HepG2 (cell line): ENCODE data around the gene HMGN4. TPM values are rescaled to one million over a fixed set of nuclear protein-coding genes. Genes with fewer than 3 reads are reported as not detected.

Experiments used
- BCL3 ChIP-seq: sonication (generic); formaldehyde crosslinking; IDR thresholded peaks from 2 replicates; pipeline ENCODE4 v1.5.1; 2020; ENCODE audit warnings: mild to moderate bottlenecking, missing genetic modification reagents, moderate library complexity
- CBFB ChIP-seq: sonication (generic); formaldehyde crosslinking; IDR thresholded peaks from 2 replicates; pipeline ENCODE4 v1.4.0; 2020; ENCODE audit warnings: missing genetic modification reagents
- ELK4 ChIP-seq: sonication (generic); formaldehyde crosslinking; IDR thresholded peaks from 2 replicates; pipeline ENCODE4 v1.9.0; 2021; ENCODE audit warnings: missing genetic modification reagents, borderline replicate concordance
- HMG20B ChIP-seq: conservative IDR thresholded peaks from 2 replicates; pipeline ENCODE4 v1.6.1; 2016; ENCODE audit warnings: missing genetic modification reagents, missing compliant biosample characterization
- JDP2 ChIP-seq: sonication (generic); formaldehyde crosslinking; IDR thresholded peaks from 2 replicates; pipeline ENCODE4 v1.8.1; 2022; ENCODE audit warnings: missing genetic modification reagents, borderline replicate concordance
- KLF6 ChIP-seq: IDR thresholded peaks from 2 replicates; pipeline ENCODE4 v1.8.0; 2016; ENCODE audit warnings: missing biosample characterization, missing genetic modification reagents
- PHF8 ChIP-seq: sonication (generic); formaldehyde crosslinking; IDR thresholded peaks from 2 replicates; pipeline ENCODE4 v1.5.0; 2020; ENCODE audit warnings: missing genetic modification reagents
- SPEN ChIP-seq: sonication (generic); formaldehyde crosslinking; IDR thresholded peaks from 2 replicates; pipeline ENCODE4 v1.5.1; 2020; ENCODE audit warnings: low read depth, mild to moderate bottlenecking, missing genetic modification reagents
- TBX2 ChIP-seq: sonication (generic); formaldehyde crosslinking; IDR thresholded peaks from 2 replicates; pipeline ENCODE4 v1.5.0; 2020; ENCODE audit warnings: missing genetic modification reagents, mild to moderate bottlenecking, borderline replicate concordance
- TFE3 ChIP-seq: IDR thresholded peaks from 2 replicates; pipeline ENCODE4 v1.6.1; 2016
- ZNF460 ChIP-seq: sonication (generic); formaldehyde crosslinking; IDR thresholded peaks from 2 replicates; pipeline ENCODE4 v1.5.1; 2020; ENCODE audit warnings: missing genetic modification reagents, mild to moderate bottlenecking, borderline replicate concordance
- ZNF607 ChIP-seq: sonication (generic); formaldehyde crosslinking; IDR thresholded peaks from 2 replicates; pipeline ENCODE4 v1.5.1; 2020; ENCODE audit warnings: missing genetic modification reagents, mild to moderate bottlenecking, borderline replicate concordance
- ZNF782 ChIP-seq: sonication (generic); formaldehyde crosslinking; IDR thresholded peaks from 2 replicates; pipeline ENCODE4 v1.4.0; 2020; ENCODE audit warnings: missing genetic modification reagents, mild to moderate bottlenecking, borderline replicate concordance
- polyA plus RNA-seq, 8 experiments: library from polyadenylated mRNA; depleted of rRNA in 3 of 8; stranded (reverse) in 7 of 8; unstranded in 1 of 8; fragments of >200 nt; fragmentation: Illumina TruSeq in 4 of 8; extraction: Trizol in 4 of 8; gene quantifications; 2 replicates each; pipeline versions ENCODE4 v1.2.1 to v1.2.3, GENCODE V29; 2011 to 2016; ENCODE audit warnings: low read depth in 4 of 8, missing spikeins in 1 of 8, mixed read lengths in 1 of 8; ENCODE audit not compliant: insufficient read depth in 1 of 8
- total RNA-seq, 5 experiments: library from RNA; depleted of rRNA; stranded (reverse); fragments of >200 nt; fragmentation: Illumina TruSeq; extraction: Trizol; gene quantifications; 2 replicates each; pipeline ENCODE4 v1.2.3, GENCODE V29; 2016; ENCODE audit warnings: low read depth in 1 of 5
- TF ChIP-seq, protein P1 (sequence below): sonication (generic); formaldehyde crosslinking; IDR thresholded peaks from 2 replicates; pipeline ENCODE4 v1.9.0; 2021; ENCODE audit warnings: missing genetic modification reagents, mild to moderate bottlenecking, borderline replicate concordance

Gene HMGN4
- total and polyA plus RNA-seq, 2 of the 13 experiments (the other 11 are each of a cell fraction or from before 2014, with no cell fraction given): 39.9 to 52.1 TPM

GRCh38 chr6:26553635-26554446, 15.7 kb downstream of the HMGN4 start (continued):
- TF ChIP-seq ZNF782 (CRISPR knock-in tag) (no peak), SPEN (CRISPR knock-in tag) (no peak), ELK4 (CRISPR knock-in tag) (no peak), TFE3 (CRISPR knock-in tag) (0 out of 2 replicates have a peak, but pooled peaks have one; percentile 53), KLF6 (no peak), ZNF607 (no peak; the same call in 1 of the 2 replicates), BCL3 (CRISPR knock-in tag) (no peak), CBFB (CRISPR knock-in tag) (0 out of 2 replicates have a peak, but pooled peaks have one; percentile 22), TBX2 (CRISPR knock-in tag) (peak; percentile 37; the same call in 1 of the 2 replicates), ZNF460 (no peak), HMG20B (no peak), JDP2 (no peak), PHF8 (CRISPR knock-in tag) (no peak; the same call in 1 of the 2 replicates)
- TF ChIP-seq, protein P1, sequence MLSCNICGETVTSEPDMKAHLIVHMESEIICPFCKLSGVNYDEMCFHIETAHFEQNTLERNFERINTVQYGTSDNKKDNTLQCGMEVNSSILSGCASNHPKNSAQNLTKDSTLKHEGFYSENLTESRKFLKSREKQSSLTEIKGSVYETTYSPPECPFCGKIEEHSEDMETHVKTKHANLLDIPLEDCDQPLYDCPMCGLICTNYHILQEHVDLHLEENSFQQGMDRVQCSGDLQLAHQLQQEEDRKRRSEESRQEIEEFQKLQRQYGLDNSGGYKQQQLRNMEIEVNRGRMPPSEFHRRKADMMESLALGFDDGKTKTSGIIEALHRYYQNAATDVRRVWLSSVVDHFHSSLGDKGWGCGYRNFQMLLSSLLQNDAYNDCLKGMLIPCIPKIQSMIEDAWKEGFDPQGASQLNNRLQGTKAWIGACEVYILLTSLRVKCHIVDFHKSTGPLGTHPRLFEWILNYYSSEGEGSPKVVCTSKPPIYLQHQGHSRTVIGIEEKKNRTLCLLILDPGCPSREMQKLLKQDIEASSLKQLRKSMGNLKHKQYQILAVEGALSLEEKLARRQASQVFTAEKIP: no peak
